GM12801 (cell line): ENCODE results near the gene AOPEP.

Source experiments
- TF ChIP-seq, protein P1 (sequence below): IDR thresholded peaks from one replicate; pipeline ENCODE4 v1.5.1; 2011; ENCODE audit warnings: control low read depth; ENCODE audit not compliant: insufficient read length; ENCODE audit errors: extremely low read depth

The AOPEP gene

DNA sequence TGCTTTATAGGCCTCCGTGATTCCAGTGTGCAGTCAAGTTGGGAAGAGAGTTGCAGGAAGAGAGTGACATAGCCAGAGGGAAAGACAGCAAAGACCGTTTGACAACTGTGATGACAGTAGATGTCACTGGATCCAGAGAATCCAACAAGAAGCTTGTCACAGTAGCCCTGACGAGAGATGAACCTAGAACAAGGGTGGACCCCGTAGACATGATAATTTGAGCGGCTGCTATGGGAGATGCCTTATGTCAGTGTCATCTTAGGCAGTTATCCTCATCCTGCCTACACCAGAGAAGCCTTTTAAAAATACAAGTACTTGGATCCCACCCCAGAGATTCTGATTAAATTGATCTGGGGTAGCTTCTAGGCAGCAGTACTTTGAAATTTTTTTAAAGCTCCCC is 125.4 kb downstream of the AOPEP start:
- TF ChIP-seq, protein P1, sequence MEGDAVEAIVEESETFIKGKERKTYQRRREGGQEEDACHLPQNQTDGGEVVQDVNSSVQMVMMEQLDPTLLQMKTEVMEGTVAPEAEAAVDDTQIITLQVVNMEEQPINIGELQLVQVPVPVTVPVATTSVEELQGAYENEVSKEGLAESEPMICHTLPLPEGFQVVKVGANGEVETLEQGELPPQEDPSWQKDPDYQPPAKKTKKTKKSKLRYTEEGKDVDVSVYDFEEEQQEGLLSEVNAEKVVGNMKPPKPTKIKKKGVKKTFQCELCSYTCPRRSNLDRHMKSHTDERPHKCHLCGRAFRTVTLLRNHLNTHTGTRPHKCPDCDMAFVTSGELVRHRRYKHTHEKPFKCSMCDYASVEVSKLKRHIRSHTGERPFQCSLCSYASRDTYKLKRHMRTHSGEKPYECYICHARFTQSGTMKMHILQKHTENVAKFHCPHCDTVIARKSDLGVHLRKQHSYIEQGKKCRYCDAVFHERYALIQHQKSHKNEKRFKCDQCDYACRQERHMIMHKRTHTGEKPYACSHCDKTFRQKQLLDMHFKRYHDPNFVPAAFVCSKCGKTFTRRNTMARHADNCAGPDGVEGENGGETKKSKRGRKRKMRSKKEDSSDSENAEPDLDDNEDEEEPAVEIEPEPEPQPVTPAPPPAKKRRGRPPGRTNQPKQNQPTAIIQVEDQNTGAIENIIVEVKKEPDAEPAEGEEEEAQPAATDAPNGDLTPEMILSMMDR = no peak

DNA sequence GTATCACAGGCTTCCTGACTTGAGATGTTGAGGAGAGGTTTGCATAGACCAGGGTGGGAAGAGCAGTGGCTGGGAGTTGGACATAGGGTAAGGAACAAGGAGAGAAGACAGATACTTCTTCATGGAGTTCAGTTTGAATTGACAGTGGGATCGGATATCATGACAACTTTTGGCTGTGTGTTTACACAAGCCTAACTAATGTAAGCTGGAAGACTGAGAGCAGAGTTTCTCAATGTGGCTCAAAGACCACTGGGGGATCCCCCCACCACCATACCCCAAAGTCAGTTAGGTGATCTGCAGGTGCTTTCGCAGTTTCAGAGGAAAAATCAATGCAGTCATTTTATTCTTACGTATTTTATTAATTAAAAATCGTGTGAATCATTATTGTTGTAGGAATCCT is 125.9 kb downstream of the AOPEP start:
- TF ChIP-seq, protein P1 = no peak

DNA sequence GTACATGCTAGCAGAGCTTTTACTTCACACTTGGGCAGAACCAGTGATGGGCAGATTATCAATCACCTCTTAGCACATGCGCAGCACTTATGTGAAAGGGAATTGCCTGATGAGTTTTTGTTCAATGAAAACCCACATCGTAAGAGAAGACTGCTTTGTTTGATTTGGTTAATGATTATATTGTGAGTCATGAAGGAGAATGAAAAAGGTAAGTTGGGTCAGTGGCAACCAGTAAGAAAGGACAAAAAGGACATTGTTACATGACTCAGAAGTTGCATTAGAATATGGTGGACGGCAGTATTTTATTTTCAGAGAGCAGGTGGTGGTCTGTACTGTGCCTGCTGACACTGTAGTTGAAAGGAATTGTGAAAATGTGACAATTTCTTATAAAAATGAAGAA is 127.4 kb downstream of the AOPEP start:
- TF ChIP-seq, protein P1 = no peak

DNA sequence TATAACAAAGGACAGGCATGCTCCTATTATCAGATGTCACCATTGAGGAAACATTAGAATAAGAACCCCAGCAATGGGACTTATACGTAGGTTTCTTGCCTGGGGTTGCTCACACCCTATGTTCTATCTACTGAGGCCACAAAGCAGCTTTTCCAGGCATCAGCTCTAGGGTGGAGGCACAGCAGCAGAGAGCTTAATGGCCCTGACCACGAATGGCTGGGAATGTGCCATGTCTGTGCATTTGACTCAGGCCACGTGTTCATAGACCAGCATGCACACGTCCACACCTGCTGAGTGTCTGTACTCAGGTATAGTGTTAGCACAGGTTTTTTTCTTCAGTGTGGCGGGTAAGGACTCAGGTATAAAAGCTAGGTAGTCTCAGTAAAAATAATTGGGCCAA is 129.4 kb downstream of the AOPEP start:
- TF ChIP-seq, protein P1 = no peak

DNA sequence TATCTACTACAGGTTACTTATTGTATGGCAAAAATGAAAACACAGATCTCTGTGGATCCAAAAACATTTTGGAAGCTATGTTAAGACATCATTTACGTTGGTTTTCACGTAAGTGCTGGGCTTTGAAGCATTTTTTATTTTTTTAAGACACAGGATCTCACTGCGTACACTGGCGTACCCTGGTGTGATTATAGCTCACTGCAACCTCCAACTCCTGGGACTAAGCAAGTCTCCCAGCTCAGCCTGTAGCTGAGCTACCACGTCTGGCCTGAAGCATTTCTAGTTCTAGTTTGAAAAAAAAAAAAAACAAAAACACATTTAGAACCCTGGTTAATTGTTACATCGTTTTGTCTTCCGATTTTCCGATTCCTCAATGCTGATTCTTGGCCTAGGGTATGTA is 131.3 kb downstream of the AOPEP start:
- TF ChIP-seq, protein P1 = no peak

DNA sequence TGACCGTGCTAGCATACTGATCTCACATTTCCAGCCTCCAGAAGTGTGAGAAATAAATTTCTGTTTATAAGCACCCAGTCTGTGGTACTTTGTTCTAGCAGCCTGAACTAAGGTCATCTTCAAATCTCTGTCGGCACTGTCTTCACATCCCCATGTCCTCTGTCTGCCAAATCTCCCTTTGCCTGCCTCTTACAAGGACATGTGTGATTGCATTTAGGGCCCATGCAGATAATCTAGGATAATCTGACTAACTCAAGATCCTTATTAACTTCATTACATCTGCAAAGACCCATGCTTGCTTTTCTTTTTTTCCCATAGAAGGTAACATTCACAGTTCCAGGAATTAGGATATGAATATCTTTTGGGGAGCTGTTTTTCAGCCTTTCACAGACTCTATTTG is 132.7 kb downstream of the AOPEP start:
- TF ChIP-seq, protein P1 = no peak

DNA sequence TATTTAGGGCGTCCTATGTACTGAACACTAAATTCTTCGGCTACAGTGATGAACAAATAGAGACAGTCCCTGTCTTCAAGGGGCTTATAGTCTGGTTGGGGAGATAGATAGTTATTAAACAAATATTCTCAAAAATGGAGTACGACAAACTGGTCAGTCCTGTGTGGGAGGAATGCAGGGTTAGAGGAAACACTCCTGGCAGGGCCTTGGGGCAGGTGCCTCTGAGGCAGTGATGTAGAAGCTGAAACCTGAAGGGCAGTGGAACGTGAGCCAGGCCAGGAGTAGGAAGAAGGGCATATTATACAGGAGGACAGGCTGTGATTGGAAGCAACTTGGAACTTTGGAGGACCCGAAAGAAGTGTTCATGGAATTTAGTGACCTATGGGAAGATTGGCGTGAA is 133.4 kb downstream of the AOPEP start:
- TF ChIP-seq, protein P1 = no peak
